Neutrophil (primary cell): ENCODE measurements around the gene ITPA.

ENCODE experiments used
- H3K27ac ChIP-seq: fragments of 200-600 bp; sonication (generic); 2 replicates; pipeline ENCODE4 v1.5.1; 2016; ENCODE audit warnings: mild to moderate bottlenecking, moderate library complexity
- H3K27me3 ChIP-seq: fragments of 200-600 bp; sonication (generic); 2 replicates; pipeline ENCODE4 v1.6.0; 2016; ENCODE audit warnings: mild to moderate bottlenecking
- H3K36me3 ChIP-seq: fragments of 200-600 bp; sonication (generic); 2 replicates; pipeline ENCODE4 v1.5.1; 2017
- H3K4me1 ChIP-seq, 2 experiments: fragments of 200-600 bp in 1 of 2; sonication (generic) in 1 of 2; 1 replicate in 1 of 2; 2 replicates in 1 of 2; pipeline versions ENCODE4 v1.5.1 to v1.6.1; 2013 to 2016; ENCODE audit warnings: low read depth in 1 of 2, low read length in 1 of 2, mild to moderate bottlenecking in 1 of 2, moderate library complexity in 1 of 2; ENCODE audit not compliant: control insufficient read depth in 1 of 2, insufficient read depth in 1 of 2
- H3K4me3 ChIP-seq, 2 experiments: fragments of 200-600 bp in 1 of 2; sonication (generic) in 1 of 2; 1 replicate in 1 of 2; 2 replicates in 1 of 2; pipeline ENCODE4 v1.5.1; 2013 to 2016; ENCODE audit warnings: low read depth in 1 of 2, low read length in 1 of 2, mild to moderate bottlenecking in 1 of 2, moderate library complexity in 1 of 2
- H3K9me3 ChIP-seq: fragments of 200-600 bp; sonication (generic); 2 replicates; pipeline ENCODE4 v1.5.1; 2016
- TF ChIP-seq, protein P1 (sequence below): fragments of 200-600 bp; sonication (generic); IDR thresholded peaks from 2 replicates; pipeline ENCODE4 v1.5.1; 2016; ENCODE audit warnings: antibody characterized with exemption

The ITPA gene

DNA sequence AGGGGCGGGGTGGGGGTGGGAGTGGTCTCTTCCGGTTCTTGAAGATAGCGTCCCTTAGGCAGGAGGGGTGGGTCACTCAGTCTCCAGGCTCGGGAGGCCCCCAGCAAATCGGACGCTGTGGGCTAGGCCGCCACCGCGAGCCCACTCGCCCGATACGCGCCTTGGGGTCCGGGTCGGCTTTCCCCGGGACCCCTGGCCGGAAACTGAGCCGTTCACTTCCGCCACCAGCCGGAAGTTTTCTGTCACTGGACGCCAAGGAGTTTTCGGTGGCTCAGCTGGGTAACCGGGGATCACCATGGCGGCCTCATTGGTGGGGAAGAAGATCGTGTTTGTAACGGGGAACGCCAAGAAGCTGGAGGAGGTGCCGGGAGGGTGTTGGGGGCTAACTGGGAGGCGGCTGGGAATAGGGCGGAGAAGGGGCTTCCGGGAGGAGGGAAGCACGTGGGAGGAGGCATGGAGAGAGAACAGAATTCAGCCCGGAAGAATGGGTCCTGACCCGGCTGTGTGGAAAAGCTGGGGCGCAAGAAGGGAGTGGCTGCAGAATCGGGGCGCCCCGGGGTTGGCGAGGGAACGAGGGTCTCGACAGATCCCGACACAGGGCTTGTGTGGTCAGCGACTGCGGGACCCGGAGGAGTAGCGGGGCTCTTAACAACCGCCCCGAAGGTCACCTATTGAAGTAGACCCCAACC, at the start of gene ITPA:
ITPA (plus strand) TSS at position 242 of the 689 bp plus-strand sequence; CDS start at position 296, 54 bp downstream.
- peaks cover 13 to 14% of the 10 kb centered on the region in 2 experiments for H3K4me1 ChIP-seq
- TF ChIP-seq, protein P1, sequence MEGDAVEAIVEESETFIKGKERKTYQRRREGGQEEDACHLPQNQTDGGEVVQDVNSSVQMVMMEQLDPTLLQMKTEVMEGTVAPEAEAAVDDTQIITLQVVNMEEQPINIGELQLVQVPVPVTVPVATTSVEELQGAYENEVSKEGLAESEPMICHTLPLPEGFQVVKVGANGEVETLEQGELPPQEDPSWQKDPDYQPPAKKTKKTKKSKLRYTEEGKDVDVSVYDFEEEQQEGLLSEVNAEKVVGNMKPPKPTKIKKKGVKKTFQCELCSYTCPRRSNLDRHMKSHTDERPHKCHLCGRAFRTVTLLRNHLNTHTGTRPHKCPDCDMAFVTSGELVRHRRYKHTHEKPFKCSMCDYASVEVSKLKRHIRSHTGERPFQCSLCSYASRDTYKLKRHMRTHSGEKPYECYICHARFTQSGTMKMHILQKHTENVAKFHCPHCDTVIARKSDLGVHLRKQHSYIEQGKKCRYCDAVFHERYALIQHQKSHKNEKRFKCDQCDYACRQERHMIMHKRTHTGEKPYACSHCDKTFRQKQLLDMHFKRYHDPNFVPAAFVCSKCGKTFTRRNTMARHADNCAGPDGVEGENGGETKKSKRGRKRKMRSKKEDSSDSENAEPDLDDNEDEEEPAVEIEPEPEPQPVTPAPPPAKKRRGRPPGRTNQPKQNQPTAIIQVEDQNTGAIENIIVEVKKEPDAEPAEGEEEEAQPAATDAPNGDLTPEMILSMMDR: no peak
- no peaks in the 10 kb centered on the region for H3K9me3 ChIP-seq
- H3K27me3 ChIP-seq: no peaks in the 10 kb centered on the region
- H3K4me3 ChIP-seq: peak within 1 kb of the TSS; percentile 78 to 93
- H3K36me3 ChIP-seq: no peaks in the 10 kb centered on the region
- H3K27ac ChIP-seq: peak within 1 kb of the TSS; percentile 72

DNA sequence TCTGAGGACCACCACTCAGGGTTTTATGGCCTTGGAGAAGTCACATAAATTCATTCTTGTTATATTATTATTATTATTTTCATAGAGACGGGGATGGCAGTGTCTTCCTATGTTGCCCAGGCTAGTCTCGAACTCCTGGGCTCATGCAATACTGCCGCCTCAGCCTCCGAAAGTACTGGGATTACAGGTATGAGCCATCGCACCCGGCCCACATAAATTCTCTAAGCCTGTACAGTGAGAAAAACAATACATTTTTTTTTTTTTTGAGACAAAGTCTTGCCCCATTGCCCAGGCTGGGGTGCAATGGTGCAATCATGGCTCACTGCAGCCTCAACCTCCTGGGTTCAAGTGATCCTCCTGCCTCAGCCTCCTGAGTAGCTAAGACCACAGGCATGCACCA, 48.9 kb upstream of the ITPA start:
- peak overlapping the region in 1 of 2 experiments; percentile 97 for H3K4me3 ChIP-seq
- no peak overlapping the region for H3K27ac ChIP-seq

DNA sequence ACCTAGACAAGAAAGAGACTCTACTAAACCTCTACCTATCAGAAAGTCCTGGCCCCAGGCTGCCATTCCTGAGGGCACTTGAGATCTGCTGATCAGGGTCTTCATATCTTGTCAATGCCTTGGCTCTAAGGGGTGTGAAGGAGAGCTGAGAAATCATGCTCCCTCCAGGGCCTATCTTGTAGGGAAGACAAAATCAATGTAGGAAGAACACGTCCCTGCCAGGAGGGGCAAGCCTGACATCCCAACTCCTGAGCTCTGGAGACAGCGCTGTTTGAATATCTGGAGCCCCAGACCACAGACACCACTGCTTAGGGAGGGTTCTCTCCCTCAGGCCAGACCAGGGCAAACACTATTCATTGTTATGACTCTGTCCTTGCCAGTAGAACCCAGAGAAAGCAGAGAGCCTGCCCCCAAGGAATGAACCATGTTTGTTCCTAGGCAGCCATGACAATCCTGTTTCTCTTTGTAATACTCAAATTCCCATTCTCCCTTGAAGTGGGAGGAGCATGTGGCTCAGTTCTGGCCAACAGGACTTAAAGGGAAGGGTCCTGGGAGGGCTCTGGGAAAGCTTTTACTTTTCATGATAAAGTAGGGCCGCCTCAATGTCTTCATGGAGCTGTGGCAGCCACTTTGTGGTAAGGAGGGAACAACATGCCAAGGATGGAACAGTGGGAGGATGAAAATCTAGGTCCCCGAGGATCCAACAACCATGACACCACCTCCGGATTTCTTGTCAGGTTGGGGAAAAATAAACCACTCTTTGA, 47.8 kb upstream of the ITPA start:
- no peak overlapping the region for H3K27ac ChIP-seq
- H3K9me3 ChIP-seq: no peaks in the 10 kb centered on the region
- peaks cover 29 to 31% of the 10 kb centered on the region in 2 experiments for H3K4me1 ChIP-seq
- peaks cover 28% of the 10 kb centered on the region for H3K27me3 ChIP-seq
- TF ChIP-seq, protein P1: no peak
- H3K36me3 ChIP-seq: no peaks in the 10 kb centered on the region
- H3K4me3 ChIP-seq: no peak overlapping the region

More for the DNA sequence above, 48.9 kb upstream of the ITPA start:
- no peaks in the 10 kb centered on the region for H3K36me3 ChIP-seq
- TF ChIP-seq, protein P1: no peak
- H3K27me3 ChIP-seq: peaks cover 17% of the 10 kb centered on the region
- H3K4me1 ChIP-seq: peaks cover 29 to 34% of the 10 kb centered on the region in 2 experiments
- H3K9me3 ChIP-seq: no peaks in the 10 kb centered on the region

DNA sequence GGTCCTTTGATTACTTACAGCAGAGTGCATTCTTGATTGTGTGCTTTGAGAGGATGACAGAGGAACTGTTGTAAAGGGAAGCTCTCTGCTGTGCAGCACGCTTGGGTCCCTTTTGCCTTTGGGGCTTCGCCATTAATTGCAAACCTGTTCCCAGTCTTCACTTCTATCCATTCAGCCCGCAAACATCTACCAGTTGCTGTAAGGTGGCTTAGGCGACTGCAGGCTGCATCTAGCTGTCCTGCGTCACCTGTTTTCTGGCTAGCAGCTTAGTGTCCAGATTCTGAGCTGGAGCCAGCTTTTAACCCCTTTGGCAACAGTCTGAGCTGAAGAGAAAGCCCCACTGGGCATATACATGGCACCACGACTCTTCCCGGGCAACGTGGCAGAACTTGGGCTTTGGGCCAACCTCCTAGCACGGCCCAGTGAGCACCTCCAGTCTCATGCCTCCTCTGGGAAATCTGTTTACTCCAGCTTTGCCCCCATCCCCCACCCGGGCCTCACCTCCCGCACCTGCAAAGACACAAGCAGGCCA, 47.2 kb upstream of the ITPA start:
- H3K4me1 ChIP-seq: peaks cover 25 to 26% of the 10 kb centered on the region in 2 experiments
- TF ChIP-seq, protein P1: no peak
- H3K36me3 ChIP-seq: no peaks in the 10 kb centered on the region
- no peaks in the 10 kb centered on the region for H3K9me3 ChIP-seq
- peaks cover 34% of the 10 kb centered on the region for H3K27me3 ChIP-seq
- H3K4me3 ChIP-seq: no peak overlapping the region
- H3K27ac ChIP-seq: no peak overlapping the region

DNA sequence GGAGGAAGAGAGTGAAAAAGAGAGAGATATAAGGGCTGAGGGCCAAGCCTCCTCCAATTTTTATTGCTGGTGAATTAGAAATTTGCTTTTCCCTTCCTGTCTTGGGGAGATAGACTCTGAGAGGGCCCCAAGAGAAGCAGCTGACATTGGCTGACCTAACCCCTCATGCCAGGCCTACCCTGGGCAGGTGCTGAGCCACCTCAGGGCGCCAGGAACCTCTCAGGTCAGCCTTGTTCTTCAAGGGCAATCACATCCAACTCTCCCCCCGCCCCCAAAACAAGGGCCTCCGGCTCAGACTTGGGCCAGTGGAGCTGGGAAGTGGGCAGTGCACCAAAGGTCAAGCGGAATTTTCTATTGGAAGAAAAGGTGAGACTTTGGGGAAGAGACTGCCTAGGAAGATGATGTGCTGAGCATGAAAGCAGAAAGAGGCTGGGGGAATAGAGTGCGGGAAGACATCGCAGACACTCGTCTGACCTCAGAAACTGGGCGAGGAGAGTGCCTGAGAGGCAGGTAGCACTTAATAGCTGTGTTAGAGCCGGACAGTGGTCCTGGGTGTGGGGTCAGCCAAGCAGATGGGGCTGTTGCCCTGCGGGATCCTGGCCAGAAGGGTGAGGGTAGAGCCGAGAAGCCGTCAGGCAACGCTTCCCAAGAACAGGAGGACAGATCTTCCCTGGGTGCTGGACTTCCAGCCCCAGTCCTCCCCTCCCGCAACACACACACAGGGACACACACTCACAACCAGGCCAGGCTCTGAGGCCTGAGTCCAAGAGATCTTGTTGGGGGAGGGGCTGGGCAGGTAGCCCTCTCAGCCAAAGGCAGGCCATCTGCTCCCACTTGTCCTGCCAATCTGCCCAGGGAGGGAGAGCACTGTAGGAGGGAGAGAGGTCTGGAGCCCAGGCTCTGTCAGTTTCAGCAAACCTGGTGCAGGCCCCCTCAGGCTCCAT, 45.9 kb upstream of the ITPA start:
- H3K36me3 ChIP-seq: no peaks in the 10 kb centered on the region
- TF ChIP-seq, protein P1: no peak
- peaks cover 47% of the 10 kb centered on the region for H3K27me3 ChIP-seq
- H3K9me3 ChIP-seq: no peaks in the 10 kb centered on the region
- H3K27ac ChIP-seq: no peak overlapping the region
- no peak overlapping the region for H3K4me3 ChIP-seq
- peaks cover 13 to 14% of the 10 kb centered on the region in 2 experiments for H3K4me1 ChIP-seq
